ENCODE results near the gene PCSK6.

GRCh38 chr15:101318147-101318819, 171.2 kb downstream of the PCSK6 start:
- TF ChIP-seq CTCF (IDR thresholded peaks at IDR 0.05) (no peak), POLR2AphosphoS5 (IDR thresholded peaks at IDR 0.05) (no peak)
